ENCODE data around the gene TRIM71.
"Not testable (repeated sequence)": the region's sequence is repeated elsewhere in the genome, so short reads cannot be mapped to it uniquely, and the experiment has no call there.

The TRIM71 gene

GRCh38 chr3:32842987-32843386 lies 25.2 kb downstream of the TRIM71 start:
- no peak for DNase-seq (ENCODE audit: low read depth in 2 of 2)

DNA sequence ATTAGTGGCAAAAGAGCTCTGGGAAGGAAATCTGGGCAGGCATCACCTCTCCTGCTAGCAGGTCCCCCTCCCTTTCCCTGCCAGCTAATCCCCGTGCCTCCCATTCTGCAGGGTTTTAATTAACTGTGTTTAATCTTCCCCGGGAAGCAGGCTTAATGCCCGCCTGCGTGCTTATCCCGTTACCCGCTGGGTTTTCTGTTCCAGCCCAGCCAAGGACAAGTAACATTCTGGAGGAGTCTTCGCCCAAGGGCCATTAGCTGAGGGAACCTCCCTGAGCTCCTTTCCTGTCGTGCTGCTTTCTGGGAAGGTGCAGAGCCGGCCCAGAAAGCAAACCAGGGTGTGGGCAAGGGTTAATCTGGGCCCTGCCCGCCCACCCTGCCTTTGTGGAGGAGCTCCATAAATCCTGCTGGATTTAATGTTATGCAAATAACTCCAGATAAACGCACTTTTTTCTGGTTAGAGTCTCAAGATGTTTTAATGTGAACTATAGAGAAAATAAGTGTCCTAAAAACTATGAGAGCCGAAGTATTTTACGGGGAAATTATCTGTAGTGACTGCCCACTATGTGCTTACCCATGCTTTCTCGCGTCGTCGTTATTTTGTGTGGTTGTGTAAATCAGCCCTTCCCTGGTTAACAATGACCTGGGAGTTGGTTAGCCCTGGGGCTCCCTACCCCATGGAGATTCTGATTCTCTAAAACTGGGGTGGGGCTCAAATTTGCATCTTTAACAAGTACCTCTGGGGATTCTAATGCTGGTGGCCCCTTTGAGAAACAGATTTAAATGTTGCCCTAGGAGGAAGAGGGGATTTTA lies 25.9 kb downstream of the TRIM71 start:
- no peak for DNase-seq (ENCODE audit: low read depth in 2 of 2)

GRCh38 chr3:32844322-32844654 lies 26.5 kb downstream of the TRIM71 start:
- no peak for DNase-seq (ENCODE audit: low read depth in 2 of 2)

DNA sequence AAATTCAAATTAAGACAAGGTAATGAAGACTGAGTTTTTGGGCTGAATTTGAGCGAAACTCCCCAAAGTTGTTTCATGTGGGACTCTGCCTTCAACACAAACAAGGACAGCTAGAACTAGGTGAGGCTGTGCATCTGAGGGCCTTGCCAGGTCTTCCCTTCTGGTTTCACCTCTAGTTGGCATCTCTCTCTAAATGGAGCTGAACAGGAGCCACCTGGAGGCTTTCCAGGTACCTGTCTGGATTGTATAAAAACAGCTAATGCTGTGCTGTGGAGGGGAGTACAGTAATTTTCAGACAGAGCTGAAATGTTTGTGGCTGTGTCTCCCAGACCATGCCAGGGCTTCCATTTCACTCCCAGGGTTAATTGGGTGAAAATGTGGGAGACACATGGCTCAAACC lies 27.1 kb downstream of the TRIM71 start:
- no peak for DNase-seq (ENCODE audit: low read depth in 2 of 2)

- DNase-seq (ENCODE audit: low read depth in 2 of 2) = not testable (repeated sequence)
These were observed 27.7 kb downstream of the TRIM71 start for GRCh38 chr3:32845546-32845945.

DNA sequence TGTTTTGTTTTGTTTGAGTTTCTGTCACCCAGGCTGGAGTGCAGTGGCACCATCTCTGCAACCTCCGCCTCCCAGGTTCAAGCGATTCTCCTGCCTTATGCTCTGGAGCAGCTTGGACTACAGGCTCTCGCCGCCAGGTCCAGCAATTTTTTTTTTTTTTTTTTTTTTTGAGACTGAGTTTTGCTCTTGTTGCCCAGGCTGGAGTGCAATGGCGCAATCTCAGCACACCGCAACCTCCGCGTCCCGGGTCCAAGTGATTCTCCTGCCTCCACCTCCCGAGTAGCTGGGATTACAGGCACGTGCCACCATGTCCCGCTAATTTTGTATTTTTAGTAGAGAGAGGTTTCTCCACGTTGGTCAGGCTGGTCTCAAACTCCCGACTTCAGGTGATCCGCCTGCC lies 29.2 kb downstream of the TRIM71 start:
- not testable (repeated sequence) for DNase-seq (ENCODE audit: low read depth in 2 of 2)

- DNase-seq (ENCODE audit: low read depth in 2 of 2) = no peak
These were observed 29.7 kb downstream of the TRIM71 start for GRCh38 chr3:32847528-32847927.

GRCh38 chr3:32848215-32848614 lies 30.4 kb downstream of the TRIM71 start:
- DNase-seq (ENCODE audit: low read depth in 2 of 2) = no peak

GRCh38 chr3:32849046-32849445 lies 31.2 kb downstream of the TRIM71 start:
- no peak for DNase-seq (ENCODE audit: low read depth in 2 of 2)

- no peak for DNase-seq (ENCODE audit: low read depth in 2 of 2)
These were observed 32.4 kb downstream of the TRIM71 start for GRCh38 chr3:32850226-32850625.

DNA sequence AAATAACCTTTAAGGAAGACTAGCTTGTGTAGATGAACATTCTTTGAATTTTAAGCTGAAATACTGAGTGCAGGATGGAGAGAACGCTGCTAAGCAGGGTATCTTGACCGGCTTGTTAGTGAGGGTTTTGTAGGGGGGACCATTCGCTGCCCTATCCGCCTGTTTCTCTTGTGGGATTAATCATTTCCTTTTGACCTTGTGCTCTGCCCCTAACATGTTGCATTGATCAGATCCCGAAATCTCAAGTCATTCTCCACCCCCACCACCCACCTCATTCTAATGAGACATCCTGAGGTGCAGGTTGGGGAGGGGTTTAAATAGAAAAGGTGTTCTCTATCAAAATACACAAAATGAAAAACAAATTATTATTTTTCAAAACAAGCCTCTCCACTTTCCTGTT lies 32.8 kb downstream of the TRIM71 start:
- no peak for DNase-seq (ENCODE audit: low read depth in 2 of 2)

- no peak for DNase-seq (ENCODE audit: low read depth in 2 of 2)
These were observed 34.3 kb downstream of the TRIM71 start for GRCh38 chr3:32852146-32852545.

DNA sequence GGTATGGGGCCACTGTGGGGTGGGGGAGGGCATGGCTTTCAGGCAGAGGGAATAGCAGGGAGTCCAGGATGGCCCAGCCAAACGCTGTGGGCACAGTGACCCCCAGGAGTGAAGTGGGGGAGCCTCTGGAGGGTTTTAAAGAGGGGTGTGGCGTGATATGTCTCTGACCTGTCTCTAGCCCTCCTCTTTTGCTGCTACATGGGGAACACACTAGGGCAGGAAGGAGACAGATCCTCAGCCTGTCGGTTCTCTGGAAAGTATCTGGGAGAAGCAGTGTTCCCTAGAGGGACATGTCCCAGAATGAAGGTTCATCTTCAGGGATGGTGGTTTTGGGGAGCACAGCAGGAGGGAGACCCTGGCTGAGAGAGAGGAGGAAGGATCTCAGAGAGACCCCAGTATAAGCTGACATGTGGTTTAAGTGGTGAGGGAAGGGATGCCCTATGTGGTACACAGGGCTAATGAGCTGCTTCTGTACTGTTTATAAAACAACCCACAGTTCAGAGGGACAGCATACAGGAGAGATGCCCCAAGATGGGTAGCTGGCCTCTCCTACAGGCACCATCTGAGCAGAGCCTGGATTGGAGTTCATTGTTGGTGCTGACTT lies 37.7 kb downstream of the TRIM71 start:
- no peak for DNase-seq (ENCODE audit: low read depth in 2 of 2)

GRCh38 chr3:32856355-32856889 lies 38.6 kb downstream of the TRIM71 start:
- no peak for DNase-seq (ENCODE audit: low read depth in 2 of 2)

DNA sequence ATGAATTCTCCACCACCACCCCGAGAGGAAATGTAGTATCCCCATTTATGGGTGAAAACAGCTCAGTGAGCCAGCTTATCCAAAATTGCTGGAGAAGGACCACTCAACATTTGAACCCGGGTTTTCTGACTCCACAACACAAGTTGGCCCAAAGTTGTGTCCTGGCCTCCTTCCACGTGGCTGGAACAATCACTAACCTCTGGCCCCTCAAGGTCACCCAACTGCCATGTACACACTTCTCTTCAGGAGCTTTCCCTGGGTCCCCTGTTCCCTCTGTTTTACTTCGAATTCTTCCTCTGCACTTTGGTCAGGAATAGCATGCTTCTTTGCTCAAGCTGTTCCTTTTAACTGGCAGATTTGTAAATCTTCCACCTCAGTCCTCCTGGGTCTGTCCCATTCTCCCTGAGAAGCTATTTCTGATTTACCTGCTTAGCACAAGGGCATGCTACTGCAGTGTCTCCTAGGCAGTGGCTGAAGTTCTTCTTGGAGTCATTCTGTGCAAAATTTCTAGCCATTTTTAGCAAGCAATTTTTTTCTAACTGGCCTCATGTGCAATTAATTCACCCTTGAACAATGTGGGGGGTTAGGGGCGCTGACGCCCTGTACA lies 39.2 kb downstream of the TRIM71 start:
- DNase-seq (ENCODE audit: low read depth in 2 of 2) = no peak

DNA sequence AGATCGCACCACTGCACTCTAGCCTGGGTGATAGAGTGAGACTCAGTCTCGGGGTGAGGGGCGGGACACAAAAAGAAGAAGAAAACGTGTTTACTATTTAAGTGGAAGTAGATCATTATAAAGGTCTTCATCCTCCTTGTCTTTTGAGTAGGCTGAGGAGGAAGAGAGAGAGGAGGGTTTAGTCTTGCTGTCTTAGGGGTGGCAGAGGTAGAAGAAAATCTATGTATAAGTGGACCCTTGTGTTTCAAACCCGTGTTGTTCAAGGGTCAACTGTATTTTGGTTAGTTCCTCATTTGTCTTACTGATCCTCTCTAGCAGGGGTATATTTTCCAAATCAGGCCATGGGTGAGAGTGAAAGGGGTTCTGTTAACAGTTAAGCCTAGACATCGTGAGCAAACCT lies 40.1 kb downstream of the TRIM71 start:
- DNase-seq (ENCODE audit: low read depth in 2 of 2) = no peak

- no peak for DNase-seq (ENCODE audit: low read depth in 2 of 2)
These were observed 41.9 kb downstream of the TRIM71 start for GRCh38 chr3:32859604-32860237.

GRCh38 chr3:32860499-32860898 lies 42.7 kb downstream of the TRIM71 start:
- DNase-seq (ENCODE audit: low read depth in 2 of 2) = no peak

DNA sequence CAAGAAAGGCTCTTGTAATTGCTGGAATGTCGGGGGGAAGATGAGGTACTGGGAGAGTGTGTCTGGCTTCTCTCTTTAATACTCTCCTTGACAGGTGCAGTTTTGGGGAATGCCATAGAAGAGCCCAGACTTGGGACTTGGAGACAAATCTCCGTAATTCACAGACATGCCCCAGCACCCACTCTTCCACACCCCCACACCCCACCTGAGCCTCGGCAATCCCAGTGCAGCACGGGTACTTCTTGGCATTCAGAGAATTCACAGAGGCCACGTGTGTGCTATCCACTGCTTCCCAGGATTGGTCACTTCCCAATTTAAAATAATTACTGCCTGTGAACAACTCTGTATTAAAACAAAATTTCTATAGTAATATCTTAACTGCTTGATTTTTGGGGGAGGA lies 43.9 kb downstream of the TRIM71 start:
- no peak for DNase-seq (ENCODE audit: low read depth in 2 of 2)

- DNase-seq (ENCODE audit: low read depth in 2 of 2) = no peak
These were observed 44.6 kb downstream of the TRIM71 start for GRCh38 chr3:32862247-32862935.

GRCh38 chr3:32862936-32863487 lies 45.2 kb downstream of the TRIM71 start:
- no peak for DNase-seq (ENCODE audit: low read depth in 2 of 2)

- DNase-seq (ENCODE audit: low read depth in 2 of 2) = no peak
These were observed 47.6 kb downstream of the TRIM71 start for GRCh38 chr3:32865383-32865782.

All from fibroblast of skin of left biceps (primary cell).